Measurements from ENCODE around the gene ASCL3.
"Not testable (repeated sequence)": the region's sequence is repeated elsewhere in the genome, so short reads cannot be mapped to it uniquely, and the experiment has no call there.

Gene ASCL3, protein sequence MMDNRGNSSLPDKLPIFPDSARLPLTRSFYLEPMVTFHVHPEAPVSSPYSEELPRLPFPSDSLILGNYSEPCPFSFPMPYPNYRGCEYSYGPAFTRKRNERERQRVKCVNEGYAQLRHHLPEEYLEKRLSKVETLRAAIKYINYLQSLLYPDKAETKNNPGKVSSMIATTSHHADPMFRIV

DNA sequence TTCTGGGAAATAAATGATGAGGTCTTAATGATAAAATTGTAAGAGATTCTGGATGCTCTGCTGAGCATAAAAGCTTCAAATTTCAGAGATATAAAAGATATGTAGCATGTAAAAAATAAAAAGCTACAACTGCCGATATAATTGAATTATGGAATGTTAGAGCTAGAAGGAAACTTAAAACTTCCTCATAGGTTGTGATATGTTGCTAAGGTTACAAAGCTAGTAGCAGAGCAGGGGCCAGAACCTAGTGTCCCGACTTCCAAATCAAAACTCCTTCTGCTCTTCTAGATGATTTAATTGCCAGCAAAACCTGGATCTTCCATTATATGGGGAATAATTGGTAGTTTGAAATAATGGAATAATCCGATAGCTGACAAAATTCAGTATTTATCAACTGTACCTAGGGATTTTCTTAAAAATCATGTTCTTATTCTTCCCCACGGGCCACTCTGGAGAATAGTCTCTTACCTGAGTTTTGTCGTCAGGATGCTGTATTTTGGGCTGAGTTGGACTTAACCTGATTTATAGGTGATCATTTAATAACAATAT lies at the start of gene ASCL3:
Gene ASCL3, minus strand, starts transcription at position 499 of the 549 bp plus-strand sequence. CDS start 4,855 bp downstream, outside the sequence.
- DNase-seq = no peak

DNA sequence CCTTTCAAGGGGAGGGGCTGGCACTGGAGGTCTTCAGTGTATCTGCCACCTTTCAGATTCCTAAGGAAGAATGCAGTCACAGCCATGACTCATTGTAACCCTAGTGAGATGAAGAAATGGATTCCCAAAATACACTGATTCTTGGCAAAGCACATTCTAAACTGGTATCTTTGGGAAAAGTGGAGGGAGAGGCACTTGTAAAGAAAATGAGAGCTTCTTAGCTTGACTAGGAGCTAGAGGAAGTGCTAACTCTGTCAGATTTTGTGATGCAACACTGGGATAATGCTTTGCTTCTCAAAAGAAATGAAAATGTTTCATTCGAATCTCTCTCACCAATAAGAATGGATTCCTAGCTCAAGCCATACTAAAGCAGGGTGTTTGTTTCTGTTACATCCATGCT lies 46.6 kb upstream of the ASCL3 start:
- DNase-seq = peak in 1 of 58 donors; percentile 4

DNA sequence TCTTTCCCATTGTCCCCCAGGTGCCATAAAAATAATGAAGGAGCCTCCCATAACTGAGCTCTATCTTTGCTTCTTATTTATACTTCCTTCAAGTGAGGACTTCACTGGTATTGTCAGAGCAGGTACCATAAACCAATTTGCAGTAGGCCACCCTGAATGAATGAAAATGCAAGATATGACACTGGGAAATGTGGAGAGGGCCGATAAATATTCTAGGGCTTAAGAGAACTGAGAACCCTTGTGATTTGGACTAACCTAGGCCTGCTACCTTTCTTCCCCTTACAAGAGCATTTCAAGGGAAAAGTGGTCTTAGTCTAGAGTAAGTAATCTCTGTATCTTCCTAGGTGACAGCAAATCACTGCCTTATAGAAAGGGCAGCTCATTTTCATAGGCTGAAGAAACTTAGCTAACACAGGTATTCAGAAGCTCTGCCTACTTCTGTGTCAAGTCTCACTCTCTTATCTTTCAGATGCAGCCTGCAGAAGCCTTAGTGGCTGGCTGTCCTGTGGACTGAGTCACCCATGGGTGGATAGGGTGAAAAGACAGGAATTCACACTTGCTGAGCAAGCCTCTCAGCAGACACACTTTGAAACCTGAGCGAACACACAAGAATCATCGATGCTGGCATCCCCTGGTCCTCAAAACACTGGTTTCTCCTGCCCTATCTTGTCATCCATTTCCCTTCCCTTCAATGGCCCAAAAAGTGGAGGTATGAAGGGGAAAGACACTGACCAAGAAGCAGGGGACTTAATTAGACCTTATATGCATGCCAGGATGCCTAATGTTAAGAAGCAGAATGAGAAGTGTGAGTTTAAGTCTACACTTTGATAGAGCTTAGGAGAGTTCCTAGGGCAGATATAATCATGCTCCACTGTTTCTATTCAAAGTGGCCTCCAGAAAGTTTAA lies 45.8 kb upstream of the ASCL3 start:
- no peak for DNase-seq

DNA sequence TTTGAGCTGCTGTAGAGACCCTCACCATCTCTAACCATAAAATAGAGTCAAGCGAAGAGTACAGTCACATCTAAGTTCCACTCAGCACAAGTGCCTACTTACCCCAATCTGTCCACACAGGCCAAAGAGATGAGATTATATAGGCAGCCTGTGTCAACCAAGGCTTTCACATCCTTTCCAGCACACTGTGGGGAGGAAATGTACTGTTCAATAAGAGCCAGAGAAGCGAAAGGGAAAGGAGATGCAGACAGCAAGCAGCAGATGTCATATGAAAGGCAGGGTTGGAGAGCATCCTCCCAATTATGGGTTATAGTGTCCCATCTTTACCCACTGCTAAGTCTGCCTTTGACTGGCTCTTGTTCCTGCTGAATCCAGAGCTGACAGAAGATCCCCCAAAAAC lies 44.6 kb upstream of the ASCL3 start:
- DNase-seq = no peak

DNA sequence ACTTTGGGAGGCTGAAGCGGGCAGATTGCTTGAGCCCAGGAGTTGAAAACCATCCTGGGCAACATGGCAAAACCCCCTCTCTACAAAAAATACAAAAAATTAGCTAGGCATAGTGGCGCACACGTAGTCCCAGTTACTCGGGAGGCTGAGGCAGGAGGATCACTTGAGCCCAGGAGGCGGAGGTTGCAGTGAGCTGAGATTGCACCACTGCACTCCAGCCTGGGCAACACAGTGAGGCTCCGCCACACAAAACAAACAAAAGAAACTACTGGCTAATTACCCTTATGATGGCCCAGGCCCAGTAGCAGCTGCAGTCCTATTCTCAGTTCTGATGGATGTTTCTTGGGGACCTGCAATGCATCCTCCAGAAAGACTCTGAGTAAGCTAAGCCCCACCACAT lies 44.0 kb upstream of the ASCL3 start:
- not testable (repeated sequence) for DNase-seq

DNA sequence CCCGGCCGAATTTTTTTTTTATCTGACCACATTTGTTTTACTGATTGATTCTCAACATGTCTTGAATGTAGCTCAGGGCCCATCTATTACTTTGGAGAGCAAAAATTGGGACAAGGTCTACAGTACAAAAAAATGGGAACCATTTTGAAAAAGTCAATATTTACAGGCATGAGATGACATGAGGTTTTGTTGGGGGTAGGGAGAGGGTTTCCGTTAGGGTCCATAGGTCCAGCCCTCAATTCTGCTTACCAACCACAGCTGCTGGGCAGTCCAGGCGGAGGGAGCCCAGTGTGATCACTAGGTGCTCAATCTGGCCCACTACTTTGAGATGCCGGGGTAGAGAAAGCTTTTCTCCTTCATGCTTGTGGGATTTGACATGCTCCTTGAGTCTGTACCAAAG lies 42.6 kb upstream of the ASCL3 start:
- no peak for DNase-seq

DNA sequence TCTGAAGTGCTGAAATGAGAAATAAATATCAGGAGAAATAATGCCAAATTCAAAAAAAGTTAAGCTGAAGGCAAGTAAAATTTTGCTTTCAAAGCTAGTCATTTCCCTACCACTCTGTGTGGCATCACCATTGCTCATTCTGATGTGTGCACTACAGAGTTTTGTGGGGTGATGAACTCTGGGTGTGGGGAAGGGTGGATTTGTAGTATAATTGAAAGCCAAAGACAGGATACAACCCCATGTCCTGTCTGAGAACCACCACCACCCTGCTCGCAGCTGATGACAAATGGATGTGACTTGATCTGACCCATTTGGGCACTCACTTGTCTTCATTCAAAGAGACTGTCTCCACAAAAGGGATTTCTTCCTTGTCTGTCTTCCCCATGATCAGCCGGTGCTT lies 40.7 kb upstream of the ASCL3 start:
- DNase-seq = no peak

DNA sequence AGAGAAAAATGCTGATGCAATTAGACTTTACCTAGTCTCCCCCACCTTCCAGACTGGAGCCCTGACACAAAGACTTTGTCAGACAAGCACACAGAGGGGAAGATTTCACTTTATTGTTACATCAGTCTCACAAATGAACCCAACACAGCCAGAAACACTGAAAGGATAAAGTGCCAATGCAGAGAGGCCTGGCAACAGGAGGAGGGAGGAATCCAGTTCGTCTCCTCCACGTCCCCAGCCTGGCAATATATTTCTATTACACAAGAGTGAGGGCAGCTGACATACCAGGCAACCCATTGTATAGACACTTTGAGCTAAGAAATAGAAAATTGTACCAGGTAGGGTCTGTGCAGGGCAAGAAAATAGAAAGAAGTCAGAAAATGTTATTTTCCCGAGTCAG lies 37.7 kb upstream of the ASCL3 start:
- DNase-seq = no peak

DNA sequence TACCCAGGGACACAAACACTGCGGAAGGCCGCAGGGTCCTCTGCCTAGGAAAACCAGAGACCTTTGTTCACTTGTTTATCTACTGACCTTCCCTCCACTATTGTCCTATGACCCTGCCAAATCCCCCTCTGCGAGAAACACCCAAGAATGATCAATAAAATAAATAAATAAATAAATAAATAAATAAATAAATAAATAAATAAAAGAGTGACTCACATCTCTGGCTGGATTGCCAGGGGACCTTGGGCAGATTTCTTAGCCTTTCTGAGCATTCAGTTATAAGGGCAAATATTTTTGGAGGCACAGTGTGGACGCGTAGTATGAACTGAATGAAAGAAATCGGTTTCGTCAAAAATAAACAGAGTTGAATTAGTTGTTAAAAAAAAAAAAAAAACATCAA lies 36.5 kb upstream of the ASCL3 start:
- DNase-seq = not testable (repeated sequence)

DNA sequence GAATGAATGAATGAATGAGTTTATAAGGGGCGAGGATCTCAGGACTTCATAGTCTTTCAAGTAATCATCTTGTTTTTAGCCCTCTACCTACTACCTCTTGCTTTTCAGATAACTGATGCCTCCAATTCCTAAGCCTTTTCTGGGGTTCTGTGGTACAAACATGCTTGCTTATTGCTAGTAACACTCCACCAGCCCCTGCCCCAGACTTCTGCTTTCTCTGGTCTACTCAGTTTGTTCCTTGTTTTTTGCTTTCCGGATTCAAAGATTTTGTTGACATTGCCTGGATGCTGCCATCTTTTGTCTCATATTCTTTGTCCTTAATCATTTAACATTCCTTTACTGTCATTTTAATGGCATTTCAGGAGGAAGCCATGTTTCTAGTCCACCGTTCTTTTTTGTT lies 30.3 kb upstream of the ASCL3 start:
- DNase-seq = no peak

DNA sequence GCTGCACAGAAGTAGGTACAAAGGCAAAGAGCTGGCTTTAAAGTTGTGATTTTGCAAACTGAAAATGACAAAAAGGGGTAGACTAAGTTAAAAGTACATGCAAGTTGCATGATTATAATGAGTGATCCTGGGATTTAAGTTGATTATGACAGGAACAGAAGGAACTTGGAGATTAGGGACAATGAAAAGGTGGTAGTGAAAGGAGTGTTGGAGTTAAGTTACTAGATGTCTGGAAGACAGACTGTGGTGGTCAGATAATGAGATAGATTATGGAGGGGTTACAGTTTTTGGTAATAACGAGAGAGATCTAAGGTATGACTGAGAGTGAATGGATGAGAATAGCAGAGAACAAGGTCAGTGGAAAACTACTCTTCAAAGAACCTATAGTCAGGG lies 29.1 kb upstream of the ASCL3 start:
- DNase-seq = no peak

DNA sequence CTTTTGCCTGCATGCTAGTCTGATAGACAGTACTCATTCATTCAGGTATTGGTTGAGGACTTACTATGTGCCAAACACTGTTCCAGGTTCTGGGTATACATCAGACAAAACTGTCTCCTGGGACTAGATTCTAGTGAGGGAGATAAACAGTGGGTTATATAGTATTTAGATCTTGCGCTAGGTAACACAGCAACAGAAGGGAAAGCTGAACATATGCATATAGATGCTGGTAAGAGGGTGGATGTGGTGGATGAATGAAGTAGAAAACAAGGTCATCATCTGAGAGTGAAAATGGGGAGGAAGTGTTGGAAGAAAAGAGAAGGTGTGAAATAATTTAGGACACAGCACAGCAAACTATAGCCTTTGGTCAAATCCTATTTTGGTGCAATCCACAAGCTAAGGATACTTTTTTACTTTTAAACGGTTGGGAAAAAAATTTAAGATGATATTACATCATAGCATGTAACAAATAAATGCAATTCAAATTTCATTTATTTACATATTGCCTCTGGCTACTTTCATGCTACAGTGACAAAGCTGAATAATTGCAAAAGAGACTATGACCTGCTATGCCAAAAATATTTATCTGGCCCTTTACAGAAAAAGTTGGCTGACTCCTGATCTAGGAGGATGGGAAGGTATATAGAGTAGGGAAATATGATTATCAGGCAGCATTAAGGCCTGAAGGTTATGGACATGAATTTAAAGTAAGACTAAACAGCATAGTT lies 28.5 kb upstream of the ASCL3 start:
- DNase-seq = no peak

DNA sequence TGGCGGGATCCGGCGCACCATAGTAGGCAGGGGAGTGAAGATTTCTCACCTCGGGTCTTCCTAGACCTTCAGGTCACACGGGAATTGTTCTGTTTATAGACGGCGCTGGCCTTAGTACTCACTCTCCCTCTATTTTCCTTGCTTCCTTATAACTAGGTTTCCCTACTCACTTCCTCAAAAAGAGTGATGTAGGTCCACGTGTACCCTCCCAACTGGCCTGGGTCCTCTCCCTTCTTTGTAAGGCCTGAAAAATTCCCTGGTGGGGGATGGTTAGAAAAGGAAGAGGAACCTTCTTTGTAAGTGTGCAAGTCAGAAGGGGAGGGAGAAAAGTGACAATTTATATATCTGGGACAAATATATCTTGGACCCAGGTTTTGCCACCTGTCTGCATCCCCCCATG lies 24.4 kb upstream of the ASCL3 start:
- DNase-seq = no peak

DNA sequence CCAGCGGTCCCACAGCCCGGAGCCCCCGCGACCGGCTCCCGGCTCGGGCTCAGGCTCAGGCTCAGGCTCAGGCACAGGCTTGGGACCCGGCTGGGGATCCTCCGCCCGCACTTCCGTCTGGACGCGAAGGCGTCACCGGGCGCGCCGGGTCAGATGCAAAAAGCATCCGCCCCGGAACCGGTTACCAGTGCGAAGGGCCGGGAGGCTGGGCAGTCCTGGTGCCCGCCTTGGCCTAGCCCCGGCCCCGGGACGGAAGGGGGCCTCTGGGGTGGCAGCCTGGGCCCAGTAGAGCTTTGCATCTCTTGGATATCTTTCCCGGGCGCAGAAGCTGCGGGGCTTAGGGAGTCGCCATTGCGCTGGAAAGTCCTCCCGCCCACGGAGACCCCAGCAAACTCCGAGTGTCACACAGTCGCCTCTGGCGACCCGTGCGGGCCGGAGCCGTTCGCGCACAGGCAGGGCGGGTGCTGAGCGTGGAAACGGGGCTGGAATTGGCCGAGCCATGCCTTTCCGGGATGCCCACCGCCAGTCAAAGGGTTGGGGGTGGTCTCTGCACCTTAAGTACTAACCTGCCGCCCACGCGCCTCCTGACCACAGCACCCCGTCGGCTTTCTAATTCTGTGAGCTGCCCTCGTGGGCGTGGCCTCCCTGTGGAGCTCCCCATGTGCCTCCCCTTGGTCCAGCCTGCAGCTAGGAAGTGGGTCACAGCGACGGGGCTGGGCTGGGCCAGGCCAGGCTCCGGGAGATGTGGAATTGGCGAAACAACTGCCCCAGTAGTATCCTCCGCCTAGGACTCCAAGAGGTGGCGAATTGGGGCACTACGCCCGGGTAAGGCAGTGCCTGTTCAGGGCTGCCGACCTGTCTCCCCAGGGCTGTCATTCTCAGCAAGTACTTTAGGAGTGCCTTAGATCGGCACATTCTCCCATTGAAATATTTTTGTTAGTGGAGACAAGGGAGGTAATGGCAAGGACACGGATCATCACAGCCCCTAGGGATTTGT lies 21.8 kb upstream of the ASCL3 start, which contains the start of gene TMEM9B:
Gene TMEM9B, minus strand, starts transcription at position 119 of the 997 bp plus-strand sequence. CDS start 129 bp downstream, outside the sequence.
- peak; percentile 61 to 94 (median 87) for DNase-seq

DNA sequence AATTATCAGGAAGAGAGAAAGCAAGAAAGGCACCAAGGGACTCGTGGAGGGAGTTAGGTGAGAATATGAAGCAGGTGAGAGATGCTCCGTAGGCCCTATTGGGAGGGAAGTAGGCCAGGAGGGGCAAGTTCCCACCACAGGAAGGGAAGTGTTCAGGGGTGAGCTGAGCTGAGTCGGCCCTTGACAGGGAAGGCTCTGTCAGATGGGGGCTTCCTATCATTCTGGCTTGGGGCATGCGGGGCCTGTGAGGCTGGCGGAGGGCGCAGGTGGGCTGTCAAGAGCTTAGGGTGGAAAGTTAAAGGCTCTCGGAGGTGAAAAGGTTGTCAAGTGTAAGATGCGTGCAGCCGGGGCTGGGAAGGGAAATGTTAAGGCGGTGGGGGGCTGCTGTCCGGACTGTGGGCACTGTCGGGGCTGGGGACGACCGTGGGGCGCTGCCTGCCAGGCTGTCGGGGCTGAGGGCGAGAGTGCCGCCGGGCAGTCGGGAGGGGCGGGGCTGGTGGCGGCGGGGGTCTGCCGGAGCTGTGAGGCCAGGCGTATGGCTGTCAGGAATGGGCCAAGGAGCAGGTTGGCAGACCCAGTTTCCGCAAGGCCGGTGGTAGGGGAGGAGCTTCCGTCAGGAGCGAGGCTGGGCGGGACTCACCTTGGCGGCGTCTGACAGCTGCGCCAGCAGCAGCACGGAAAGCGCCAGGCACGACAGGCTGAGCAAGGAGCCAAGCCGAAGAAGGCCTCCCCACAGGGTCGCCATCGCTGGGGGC lies 20.9 kb upstream of the ASCL3 start:
- peak in 37 of 58 donors; percentile 46 to 92 (median 83) for DNase-seq

DNA sequence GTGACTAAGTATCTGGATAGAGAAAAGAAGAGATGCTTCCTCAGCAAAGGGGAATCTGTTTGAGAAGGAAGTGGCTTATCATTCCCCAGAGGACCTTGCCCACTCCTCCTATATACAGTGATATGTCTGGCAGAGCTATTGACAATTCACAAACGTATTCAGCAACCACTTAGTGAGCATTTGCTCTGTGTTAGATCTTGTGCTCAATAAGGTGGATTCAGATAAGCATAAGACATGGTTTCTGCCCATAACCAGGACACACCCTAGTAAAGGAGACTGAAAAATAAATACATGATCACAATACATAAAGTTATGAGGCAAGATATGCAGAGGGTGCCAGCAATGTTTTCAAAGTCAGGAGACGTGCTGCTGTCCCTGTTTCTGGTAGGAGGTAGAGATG lies 20.0 kb upstream of the ASCL3 start:
- DNase-seq = no peak

DNA sequence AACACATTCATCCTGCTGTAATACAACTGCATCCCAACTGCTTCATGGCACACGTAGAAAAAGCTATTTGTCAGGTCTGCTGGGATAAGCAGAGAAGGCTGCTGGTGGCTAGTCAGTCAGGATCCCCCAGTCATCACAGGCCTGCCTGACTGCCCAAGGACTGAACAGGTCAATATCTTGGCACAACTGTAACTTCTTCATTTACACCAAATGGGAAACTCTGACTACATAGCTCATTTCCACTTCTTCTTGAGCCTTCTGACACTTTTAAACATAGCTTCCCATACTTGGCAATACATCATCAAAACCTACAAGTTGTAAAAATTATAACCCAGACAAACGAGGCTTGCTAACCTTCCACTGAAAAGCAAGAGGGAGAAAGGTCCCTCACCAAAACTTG lies 18.6 kb upstream of the ASCL3 start:
- no peak for DNase-seq

DNA sequence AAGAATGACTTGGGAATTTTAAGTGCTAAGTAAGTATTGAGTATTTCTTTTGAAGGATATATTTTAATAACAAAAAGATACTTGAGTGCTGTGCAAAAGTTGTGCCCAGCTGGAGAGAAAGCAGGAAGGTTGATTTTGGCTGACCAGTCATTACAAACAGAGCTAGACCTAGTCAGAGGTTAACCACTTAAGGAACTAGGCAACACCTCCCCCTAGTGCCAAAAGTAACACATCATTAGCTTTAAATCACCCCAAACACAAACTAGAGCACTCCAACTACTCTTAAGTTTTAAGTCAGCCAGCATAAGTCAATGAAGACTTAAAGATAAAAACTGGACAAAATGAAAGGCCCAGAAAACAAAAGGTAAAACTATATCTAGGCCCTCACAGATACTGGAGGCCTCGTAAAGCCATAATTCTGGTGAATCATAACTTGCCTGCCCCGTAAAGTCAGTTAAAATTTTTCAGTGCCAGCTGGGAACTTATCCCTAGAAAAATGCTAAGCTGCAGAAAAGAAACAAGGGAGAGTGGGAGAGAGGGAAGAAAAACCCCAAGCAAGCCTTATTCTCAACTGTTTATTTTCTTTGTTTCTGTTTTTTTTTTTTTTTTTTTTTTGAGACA lies 16.8 kb upstream of the ASCL3 start:
- peak in 3 of 58 donors; percentile 3 to 23 (median 19) for DNase-seq

DNA sequence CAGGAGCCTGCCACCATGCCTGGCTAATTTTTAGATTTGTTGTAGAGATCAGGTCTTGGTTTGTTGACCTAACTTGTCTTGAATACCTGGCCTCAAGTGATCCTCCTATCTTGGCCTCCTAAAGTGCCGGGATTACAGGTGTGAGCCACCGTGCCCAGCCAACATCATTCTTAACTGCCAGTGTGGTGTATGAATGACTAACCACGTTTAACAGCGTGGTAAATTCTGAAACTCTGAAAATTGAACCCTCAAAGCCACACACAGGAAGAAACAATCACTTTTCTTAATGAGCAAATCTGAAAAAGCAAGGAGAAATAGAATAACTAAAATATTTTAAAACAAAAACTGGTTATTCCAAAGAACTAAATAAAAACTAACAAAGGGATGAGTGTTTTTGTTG lies 14.0 kb upstream of the ASCL3 start:
- DNase-seq = no peak
